AG08396 (cell line): ENCODE results near the gene THSD4.
A peak's percentile ranks its signal among the peaks of the same experiment; 100 is the strongest.

Experiments
- DNase-seq: peaks from one replicate; pipeline ENCODE4 v3.0.0; 2012; ENCODE audit warnings: low spot score, mixed read lengths

Gene THSD4

DNA sequence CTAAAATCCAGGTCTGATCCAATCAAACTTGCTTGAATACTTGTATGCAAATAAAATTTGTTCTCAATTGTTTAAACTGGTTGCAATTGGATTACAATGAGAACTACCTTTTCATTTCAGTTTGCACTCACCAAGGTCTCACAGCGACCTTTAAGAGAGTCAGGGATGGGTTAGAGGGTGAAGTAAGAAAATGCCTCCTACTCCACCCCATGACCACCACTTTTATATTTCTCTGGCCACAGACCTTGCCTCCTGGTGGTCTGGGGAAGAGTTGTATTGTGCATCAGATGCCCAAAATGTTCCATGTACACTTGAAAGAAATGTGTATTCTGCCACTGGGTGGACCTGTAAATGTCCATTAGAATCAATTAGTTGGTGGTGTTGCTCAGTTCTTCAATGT, 16.4 kb upstream of the THSD4 start:
- no peak for DNase-seq

DNA sequence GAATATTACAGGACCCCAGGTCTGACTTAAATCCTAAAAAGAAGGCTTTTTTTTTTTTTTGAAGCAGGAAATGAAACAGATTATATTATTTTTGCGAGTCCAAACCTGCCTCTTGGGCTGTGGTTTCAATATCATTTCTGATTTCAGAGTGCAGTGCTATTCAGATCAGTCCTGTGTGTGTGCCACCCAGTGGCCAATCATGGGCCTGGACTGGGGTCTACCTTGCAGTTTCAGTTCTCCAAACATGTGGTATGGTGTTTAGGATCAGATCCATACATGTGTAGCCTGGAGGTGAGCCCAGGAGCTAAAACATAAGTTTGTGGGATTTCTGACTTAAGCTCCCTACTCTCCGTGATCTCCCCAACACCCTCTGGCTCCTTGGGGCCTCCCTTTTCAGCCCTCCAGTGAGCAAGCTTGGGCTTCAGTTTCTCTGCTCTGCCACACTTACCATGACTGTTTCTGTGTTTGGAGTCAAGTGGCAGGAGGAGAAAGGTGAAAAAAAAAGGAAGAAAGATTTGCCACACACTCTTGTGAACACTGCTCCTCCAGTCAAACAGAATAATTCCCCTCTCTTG, 12.1 kb upstream of the THSD4 start:
- peak; percentile 53 for DNase-seq

DNA sequence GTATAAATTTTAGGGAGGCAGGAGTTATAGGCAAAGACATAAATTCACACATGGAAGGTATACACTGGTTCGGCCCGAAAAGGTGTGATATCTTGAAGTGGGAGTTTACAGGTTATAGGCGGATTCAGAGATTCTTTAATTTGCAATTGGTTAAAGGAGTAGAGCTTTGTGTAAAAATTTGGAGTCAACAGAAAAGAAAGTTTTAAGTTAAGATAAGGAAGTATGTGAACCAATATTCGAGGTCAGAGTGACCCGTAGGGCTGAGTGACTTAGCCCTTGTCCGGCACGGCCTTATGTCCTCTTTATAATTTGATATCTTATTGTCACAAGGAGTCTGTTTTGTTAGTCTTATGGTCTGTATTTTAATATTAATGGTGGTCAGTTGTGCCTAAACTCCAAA, 10.6 kb upstream of the THSD4 start:
- no peak for DNase-seq

DNA sequence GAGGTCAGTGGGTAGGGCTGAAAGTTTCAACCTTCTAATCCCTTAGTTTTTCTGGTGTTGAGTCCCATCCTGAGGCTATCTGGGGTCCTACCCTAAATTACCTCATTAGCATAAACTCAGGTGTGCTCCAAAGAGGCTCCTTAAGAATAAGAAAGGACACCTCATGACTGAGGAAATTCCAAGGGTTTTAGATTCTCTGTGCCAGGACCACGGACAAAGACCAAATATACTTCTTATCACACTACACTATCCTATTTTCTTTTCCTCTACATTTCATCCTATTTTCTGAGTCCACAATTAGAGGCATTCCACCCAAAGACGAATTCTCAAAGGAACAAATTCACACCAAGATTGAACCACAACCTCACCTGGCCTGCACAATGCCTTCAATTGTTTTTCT, 9.8 kb upstream of the THSD4 start:
- no peak for DNase-seq

DNA sequence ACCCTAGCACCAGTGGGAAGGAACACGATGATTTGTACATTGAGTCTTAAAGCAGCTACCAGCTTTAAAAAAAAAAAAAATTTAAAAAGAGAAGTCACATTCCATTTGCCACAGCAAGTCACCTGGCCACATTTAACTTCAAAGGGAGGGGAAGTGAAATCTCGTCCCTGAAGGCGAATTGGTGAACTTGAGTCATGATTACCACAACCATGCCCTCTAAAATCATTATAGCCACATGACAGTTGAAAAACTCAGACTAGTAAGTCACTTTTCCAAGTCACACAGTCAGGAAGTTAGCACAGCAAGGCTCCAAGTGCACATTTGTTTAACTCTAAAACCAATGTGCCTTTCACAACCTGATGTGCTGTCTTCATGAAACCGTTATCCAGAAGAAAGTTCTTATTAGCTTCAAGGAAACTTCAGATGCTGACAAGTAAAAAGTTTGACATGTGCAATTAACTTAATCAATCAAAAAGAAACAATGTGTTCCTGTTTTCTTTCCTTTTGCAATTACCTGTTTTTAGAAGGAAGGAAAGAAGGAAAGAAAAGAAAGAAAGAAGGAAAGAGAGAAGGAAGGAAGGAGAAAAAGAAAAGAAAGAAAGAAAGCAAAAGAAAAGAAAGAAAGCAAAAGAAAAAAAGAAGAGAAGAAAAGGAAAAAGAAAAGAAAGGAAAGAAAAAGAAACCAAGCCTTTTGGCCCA, 8.3 kb upstream of the THSD4 start:
- no peak for DNase-seq

DNA sequence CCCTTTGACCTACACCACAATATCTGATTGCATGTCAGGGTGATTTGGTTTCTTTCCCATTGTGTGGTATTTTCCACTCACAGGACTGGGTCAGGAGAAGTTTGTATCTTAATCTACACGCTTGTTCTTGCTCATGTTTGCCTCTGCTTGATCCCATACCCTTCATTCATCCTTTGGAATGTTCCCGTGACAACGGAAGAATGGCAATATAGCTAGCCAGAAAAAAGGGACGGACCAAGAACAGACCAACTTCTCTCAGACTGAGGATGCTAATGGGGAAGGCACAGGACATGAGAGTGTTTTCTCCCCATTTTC, 7.8 kb upstream of the THSD4 start:
- DNase-seq, result no peak

DNA sequence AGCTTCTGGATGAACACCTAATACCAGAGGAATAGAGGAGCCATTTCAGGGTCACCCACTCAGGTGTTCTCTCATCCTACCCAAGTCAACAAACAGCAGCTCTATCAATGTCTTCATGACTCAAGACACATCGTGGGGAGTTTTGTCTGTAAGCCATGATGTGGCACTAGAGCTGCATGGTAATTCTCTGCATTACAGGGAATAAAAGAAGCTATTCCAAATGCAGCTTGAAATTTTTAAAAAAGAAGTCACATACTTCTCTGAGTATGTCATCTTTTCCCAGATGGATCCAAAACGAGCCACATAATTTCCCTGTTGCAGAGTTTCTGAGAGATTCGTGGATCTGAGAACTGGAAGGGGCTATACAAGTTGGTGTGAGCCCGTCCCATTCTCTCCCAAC, 6.1 kb upstream of the THSD4 start:
- DNase-seq, result no peak

DNA sequence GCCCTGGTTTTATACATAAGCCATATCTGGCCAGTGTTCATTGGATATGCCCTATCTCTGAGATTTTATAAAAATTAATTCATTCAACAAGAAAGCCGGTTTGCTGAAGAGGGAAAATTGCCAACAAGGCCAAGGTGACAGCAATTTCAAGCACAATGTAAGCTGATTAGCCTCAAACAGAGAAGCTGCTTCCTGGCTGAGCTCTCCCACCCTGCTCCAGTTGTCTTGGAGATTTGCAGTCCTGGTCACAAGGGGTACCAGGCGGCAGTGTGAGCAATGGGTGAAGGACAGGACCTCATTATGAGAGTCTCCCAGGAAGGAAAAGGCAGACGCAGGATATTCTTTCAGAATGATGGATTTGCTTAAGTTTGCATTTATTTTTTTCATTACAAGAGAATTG, 5.4 kb upstream of the THSD4 start:
- DNase-seq, result no peak

DNA sequence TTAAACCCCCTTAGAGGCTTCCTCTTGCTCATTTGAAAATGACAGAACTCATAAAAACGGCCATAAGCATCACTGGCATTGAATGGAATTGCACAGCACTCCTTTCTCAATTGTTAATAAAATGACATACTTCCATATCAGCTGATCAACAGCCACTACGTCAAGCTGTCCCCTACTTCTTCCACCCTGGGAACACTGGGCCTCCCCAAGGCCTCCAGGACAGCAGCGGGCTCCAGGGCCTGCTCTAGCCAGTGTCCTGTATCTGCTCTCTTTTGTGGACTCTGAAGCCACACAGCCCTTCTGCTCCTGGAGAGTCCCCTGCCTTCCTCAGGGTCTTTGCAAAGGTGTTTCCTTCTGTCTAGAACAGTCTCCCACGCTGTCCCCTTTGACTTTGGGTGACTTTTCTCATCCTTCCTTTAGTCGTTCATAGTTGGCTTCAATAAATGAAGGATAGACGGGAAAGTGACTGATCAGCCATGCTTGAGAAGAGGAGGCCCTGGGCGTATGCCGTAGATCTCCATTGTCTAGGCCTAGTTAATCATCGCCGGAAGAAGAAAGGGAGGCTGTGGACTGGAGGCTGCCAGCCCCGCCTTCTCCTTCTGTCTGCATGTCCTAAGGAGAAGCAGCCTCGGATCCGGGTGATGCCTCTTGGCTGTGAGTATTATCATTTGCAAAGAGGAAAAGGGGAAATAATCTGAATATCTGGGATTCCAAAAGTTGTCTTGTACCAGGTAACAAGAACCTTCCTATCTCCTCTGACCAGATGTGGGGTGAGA, 4.7 kb upstream of the THSD4 start:
- DNase-seq, result no peak

DNA sequence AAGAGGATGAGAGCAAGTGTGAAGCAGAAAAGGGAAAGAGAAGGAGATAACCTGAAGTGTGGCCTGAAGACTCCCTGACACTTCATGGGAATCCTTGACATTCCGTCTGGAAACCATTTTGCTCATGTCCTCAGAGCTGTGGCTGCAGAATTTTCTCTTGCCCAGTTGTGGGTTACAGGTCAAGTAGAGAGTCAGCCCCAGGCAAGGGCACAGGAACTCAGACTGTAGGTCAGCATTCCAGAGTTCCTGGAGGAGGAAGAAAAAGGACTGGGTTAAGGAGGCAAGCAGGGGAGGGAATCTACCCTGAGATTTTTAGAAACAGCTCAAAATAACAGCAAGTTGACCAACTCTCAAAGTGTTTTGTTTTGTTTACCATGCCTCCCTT, 4.1 kb upstream of the THSD4 start:
- DNase-seq, result no peak

DNA sequence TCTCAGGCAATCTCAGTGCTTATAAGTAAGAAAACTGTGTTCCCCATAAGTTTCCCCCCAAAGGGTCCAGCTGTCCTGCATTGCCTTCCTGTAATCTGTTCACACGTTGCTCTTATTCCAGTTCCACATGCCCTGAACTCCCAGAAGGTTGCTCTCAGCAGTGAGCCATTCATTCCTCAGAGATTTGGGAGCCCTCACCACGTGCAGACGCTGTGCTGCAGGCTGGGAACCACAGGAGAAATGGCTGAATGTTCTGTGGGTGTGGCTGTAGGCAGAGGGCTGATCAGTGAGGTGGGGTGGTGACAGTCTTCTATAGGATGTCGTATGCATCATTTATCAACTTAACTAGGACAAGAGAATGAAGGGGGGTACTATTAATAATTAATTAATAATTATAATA, 3.3 kb upstream of the THSD4 start:
- DNase-seq, result no peak

DNA sequence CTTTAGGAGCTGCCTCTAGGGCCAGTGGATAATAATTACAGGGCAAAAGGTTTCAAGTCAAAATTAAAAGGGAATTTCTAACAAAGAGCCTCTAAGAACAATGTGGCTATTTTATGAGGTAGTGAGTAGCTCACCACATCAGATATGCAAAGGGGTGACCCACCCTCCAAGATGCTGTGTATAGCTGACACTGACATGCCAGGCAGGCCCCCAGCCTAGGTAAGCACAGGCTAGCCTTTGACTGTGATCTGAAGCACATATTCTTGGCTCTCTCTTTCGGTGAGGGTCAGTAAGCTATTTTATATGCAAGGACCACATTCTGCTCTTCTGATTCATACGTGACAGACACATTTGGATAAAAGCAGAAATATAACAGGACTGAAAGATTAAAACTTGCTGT, 2.8 kb upstream of the THSD4 start:
- no peak for DNase-seq

DNA sequence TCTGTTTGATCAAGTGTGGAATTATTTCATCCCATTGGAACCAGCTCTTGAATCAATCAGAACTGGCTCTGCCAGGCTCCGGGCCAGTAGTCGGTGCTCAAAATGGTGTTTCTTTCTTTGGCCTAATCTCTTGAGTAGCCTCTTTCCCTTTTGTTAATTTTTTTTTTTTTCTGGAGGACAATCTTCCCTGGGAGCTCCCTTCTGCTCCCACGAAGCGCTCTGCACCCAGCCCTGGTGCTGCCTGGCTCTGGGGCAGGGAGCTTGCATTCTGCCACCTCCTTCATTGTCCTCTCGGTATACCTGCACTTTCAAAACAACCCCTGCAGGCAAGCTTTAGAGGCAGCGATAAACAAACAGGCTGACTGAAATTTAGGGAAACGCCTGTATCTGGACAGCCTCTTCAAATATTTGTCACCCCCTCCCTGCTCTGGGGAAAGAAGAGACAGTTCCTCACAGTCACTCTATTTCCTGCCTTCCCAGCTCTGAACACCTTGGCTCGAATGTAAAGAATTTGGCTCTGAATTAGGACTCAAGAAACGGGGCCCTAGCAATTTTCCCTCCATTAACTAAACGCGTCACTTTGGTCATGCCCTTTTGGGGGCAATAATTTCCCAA, 1.1 kb upstream of the THSD4 start:
- no peak for DNase-seq

DNA sequence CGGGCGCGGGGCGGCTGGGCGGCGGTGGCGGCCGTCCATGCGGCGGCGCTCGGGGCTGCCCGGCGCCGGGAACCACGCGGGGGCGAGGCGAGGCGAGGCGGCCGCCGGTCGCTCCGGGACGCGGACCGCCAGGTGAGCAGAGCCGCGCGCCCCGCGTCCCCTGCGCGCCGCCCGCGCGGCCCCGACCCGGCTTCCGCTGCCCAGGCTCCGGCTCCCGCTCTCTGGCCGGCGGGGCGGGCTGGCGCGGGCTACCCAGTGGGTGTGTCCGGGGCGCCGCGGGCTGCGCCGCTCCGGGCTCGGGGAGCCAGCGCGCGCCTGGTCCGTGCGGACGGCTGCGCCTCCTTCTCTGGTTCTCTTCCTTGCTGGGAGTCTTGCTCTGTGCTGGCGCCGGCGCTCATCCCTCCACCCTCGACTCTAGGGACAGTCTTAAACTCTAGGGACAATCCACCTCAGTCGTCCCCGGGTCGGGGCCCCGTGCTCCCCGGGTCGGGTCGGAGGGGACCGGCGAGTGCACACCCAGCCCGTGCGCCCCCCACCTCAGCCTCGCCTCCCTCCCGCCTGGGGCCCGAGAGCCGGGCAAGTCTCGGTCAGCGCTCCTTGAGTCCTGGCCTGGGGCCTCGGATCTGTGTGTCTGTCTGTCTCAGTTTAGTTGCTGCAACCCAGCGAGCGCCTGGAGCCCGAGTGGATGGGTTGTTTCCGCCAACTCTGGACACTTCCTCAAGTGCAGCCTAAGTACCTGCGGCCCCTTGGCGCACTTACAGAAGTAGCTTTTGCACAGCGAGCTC, 488 bp downstream of the THSD4 start:
- peak; percentile 77 for DNase-seq

DNA sequence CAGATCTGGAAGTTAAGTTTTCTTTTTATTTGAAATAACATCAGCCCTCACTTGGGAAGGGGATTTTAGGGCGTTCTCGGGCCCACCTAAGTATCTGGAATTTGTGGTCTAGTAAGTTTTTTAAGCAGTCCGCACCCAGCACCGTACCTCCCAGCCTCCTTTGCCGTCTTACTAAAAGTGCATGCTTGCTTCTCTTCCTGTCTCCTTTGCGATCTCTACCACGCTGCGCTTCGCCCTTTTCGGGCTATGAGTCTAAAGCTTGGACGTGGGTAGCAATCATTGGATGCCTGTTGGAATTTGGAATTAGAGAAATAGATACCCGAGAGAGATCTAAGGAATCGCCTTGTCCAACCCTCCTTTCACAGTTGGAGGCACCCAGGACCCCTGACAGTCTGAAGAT, 1.1 kb downstream of the THSD4 start:
- DNase-seq, result no peak

DNA sequence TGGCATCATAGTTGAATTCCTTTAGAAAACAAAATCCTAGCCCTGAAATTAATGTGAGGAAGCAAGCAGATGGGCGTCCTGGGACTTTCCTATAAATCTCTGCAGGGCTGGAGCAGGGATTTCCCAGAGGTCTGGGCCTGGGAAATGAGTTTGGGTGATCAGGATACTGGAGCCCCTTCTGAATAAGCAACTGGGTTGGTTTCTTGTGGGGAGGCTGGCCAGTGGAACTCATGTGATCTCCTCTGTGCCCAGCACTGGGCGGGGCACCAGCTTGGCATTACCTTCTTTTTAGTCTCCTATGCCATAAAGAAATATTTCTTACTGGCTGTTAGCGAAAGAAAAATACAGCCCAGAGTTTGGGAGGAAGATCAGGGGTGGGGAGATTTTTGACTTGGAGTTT, 1.7 kb downstream of the THSD4 start:
- no peak for DNase-seq

DNA sequence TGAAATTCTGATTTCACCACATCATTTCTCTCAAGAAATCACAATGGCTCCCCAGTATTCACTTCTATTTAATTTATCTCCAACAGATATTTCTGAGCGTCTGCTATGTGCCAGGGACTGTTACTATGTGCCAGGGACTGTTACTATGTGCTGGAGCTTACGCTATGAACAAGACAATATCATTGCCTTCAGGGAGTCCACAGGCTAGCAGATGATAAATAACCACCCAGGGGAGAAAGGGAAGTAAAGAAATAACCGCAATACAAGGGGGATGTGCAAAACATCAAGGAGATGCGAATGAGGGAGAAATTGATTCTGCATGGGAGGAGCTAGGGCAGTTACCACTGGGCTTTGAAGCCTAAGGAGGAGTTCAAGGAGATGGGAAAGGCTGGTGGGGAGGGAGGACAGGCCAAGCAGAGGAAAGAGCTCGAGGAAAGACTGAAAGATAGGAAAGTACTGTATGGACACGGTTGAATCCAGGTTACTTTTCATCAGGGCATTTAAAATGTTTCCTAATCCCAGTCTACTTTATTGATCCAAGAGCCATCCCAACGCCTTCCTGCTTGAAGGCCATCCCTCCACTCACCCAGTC, 2.5 kb downstream of the THSD4 start:
- DNase-seq, result no peak

DNA sequence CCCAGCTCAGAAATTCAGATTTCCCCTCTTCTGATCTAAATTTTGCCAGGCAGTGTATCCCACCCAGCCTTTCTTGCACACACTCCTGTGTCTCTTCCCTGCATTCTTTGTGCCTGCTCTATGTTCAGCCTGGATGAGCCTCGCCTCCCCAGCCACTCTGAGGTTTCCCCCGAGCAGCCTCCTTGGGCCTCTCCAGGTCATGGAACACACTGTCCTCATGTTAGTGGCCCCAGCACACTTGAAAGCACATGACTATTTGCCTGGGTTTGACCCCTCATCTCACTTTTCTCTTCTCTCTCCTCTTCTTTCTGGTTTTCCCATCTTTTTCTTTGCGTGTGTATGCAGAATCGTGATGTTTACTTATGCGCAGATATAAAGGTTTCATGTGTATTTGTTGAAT, 3.1 kb downstream of the THSD4 start:
- no peak for DNase-seq

DNA sequence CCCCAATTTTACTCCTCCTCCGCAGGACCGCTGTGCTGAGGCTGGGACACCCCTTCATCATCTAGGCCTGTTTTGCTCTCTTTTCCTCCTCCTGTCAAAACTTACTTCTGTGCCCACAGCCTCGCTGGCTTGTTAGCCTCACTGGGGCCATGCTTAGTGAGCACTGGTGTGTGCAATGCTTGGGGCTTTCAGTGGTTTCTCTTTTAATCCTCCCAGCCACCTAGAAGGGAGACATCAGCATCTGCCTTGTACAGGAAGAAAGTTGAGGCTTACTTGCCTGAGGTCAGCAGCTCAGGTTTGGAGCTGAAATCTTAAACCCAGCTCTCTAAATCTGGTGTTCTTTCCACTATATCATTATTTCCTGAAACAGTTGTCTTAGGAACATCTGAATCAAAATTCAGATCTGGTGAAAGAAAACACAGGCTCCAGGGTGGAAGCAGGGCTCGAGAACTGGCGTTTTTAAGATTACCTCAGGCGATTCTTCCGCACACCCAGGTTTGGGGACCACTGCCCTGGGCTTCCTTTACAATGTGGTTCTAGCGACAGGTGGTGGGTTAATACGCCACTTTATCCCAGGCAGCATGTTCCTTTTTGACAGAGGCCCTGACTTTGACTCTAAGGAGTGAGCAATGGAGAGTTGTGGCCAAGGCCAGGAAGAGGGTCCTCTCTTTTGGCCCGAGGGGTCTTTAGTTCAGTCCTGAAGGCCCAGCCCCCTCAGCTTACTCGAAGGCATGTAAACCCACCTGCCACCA, 3.8 kb downstream of the THSD4 start:
- no peak for DNase-seq

DNA sequence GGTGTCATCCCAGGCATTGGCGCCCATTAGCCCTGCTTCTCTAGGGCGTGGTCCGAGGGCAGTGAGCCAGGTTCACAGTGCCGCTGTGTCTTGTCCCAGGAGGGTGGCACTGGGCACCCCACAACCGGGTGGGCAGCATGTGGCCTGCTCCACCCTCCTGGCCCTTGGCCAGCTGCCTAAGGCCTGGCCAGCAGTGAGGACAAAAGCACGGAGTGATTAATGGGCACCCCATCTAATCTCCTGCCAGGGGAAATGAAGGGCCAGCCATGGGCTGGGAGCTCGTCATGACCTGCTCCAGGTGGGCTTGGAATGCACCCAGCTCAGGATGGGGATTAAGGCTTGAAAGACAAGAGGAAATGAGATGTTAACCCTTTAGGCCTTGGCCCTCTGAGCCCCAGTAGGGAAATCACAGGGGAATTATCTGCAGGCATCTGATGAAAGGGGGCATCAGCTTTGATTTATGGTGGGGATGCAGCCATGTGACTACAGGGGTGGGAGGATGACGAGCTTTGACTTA, 5.2 kb downstream of the THSD4 start:
- no peak for DNase-seq

DNA sequence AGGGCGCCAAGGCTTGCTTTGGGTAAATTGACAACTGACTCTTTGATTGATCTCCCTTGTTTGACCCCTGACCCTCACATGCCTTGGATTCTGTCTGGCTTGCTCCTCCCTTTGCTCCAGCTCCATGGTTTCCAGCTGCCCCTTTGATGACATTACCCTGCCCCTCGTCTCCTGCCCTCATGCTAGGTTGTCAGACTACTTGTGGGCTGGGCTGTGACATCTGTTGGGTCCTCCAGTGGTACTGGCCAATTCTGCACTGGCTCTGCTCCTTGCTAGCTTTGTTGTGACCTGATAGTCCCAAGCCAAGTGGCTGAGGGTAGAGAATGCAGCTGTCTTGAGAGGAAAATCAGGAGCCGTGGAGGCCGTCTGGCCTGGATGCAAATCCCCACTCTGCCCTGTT, 6.2 kb downstream of the THSD4 start:
- DNase-seq, result no peak
